ENCODE data around the gene GJA8.
"Not testable (repeated sequence)": the region's sequence is repeated elsewhere in the genome, so short reads cannot be mapped to it uniquely, and the experiment has no call there.

GJA8 gene

GRCh38 chr1:147927689-147928088, 25.1 kb downstream of the GJA8 start:
- not testable (repeated sequence) for DNase-seq (ENCODE audit: low spot score)

GRCh38 chr1:147928236-147929132, 25.9 kb downstream of the GJA8 start, which contains the start of gene GPR89B:
Gene GPR89B, plus strand, starts transcription at chr1:147928420. Its CDS starts 117 bp downstream, at chr1:147928537.
- peak; percentile 94 for DNase-seq (ENCODE audit: low spot score)

- DNase-seq (ENCODE audit: low spot score), result not testable (repeated sequence)
Measured at GRCh38 chr1:147931137-147931536, 28.5 kb downstream of the GJA8 start.

GRCh38 chr1:147935296-147935695, 32.7 kb downstream of the GJA8 start:
- DNase-seq (ENCODE audit: low spot score), result not testable (repeated sequence)

GRCh38 chr1:147940456-147940855, 37.9 kb downstream of the GJA8 start:
- DNase-seq (ENCODE audit: low spot score), result not testable (repeated sequence)

GRCh38 chr1:147942563-147942962, 40.0 kb downstream of the GJA8 start:
- DNase-seq (ENCODE audit: low spot score), result not testable (repeated sequence)

- DNase-seq (ENCODE audit: low spot score), result not testable (repeated sequence)
Measured at GRCh38 chr1:147949517-147949916, 46.9 kb downstream of the GJA8 start.

Data from hematopoietic multipotent progenitor cell treated with erythropoietin and hydrocortisone succinate and interleukin-3 and kit ligand, for 15 days (in vitro differentiated cells).